Ovary (tissue), 3 donors: ENCODE data around the gene PHACTR1.

Experiments used
- EP300 ChIP-seq: sonication (generic); formaldehyde crosslinking; IDR thresholded peaks from one replicate; pipeline ENCODE4 v1.6.1; 2017; ENCODE audit warnings: antibody characterized with exemption
- TF ChIP-seq, protein P1 (sequence below), 3 donors: fragments of 450-650 bp in 2 of 3; fragments of 200-600 bp in 1 of 3; IDR thresholded peaks; one replicate each; pipeline versions ENCODE4 v1.5.1 to v1.8.0; 2016 to 2022; ENCODE audit warnings: antibody characterized with exemption in 3 of 3, mild to moderate bottlenecking in 1 of 3
- donor health status: DM: no; HTN: no; CAD: no.

DNA sequence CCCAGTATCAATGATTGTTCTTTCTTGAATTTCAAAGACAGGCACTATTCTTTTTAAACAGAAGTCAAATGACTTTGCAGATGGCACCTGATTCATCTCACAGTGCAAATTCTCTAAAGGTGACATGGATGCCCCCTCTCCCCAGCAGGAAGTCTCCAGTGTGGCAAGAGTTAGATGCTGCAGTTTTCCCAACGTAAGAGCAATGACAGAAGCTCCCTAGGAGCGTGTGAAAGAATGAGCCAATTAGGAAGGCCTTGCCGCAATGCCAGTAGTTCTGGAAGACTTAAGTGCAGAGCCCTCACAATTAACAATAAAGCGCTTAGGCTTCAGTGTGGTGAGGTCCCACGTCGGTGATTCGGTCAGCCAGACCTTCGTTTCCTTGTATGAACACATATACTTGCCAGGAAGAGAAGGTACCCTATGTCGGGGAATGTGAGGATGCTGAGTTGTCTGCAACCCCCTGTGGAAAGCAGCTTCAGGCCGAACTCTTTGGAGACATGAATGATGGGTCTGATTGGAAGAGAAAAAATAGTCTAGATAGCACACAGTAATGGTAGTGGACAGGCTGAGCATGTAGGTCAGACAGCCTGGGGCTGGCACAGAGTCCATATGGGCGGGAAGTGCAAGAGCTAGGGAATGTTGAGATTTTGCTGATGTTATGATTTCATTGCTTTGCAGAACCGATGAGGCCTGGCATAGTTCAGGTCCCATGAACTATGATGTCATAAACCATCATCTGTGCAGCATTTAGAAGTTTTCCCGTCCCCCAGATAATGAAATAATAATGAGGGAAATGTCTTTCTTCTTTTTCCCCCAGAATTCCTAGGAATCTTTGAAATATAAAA is 132.6 kb downstream of the PHACTR1 start:
- TF ChIP-seq, protein P1, sequence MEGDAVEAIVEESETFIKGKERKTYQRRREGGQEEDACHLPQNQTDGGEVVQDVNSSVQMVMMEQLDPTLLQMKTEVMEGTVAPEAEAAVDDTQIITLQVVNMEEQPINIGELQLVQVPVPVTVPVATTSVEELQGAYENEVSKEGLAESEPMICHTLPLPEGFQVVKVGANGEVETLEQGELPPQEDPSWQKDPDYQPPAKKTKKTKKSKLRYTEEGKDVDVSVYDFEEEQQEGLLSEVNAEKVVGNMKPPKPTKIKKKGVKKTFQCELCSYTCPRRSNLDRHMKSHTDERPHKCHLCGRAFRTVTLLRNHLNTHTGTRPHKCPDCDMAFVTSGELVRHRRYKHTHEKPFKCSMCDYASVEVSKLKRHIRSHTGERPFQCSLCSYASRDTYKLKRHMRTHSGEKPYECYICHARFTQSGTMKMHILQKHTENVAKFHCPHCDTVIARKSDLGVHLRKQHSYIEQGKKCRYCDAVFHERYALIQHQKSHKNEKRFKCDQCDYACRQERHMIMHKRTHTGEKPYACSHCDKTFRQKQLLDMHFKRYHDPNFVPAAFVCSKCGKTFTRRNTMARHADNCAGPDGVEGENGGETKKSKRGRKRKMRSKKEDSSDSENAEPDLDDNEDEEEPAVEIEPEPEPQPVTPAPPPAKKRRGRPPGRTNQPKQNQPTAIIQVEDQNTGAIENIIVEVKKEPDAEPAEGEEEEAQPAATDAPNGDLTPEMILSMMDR (IDR thresholded peaks at IDR 0.05), result no peak
- TF ChIP-seq EP300, result no peak
